HL-60 (cell line): ENCODE measurements around the gene RPL13.

ENCODE experiments used
- DNase-seq, 2 experiments: peaks; one replicate each; pipeline ENCODE4 v3.0.0-alpha.2; 2010 to 2020; ENCODE audit warnings: low read depth in 1 of 2, low spot score in 1 of 2
- H3K27ac ChIP-seq: fragments of 250-450 bp; sonication (Bioruptor Pico); replicated peaks from 2 replicates; pipeline ENCODE4 v1.5.1; 2020; ENCODE audit warnings: mild to moderate bottlenecking, moderate library complexity
- H3K27me3 ChIP-seq: fragments of 250-450 bp; sonication (Bioruptor Pico); 2 replicates; pipeline ENCODE4 v1.5.1; 2021; ENCODE audit warnings: mild to moderate bottlenecking, moderate library complexity; ENCODE audit not compliant: insufficient read depth, poor library complexity, severe bottlenecking
- H3K4me3 ChIP-seq: replicated peaks from 2 replicates; pipeline ENCODE4 v1.5.1; 2011; ENCODE audit warnings: mild to moderate bottlenecking, control low read depth, low read length; ENCODE audit not compliant: insufficient read depth
- CTCF ChIP-seq: IDR thresholded peaks from one replicate; pipeline ENCODE4 v1.5.1; 2011; ENCODE audit warnings: low read length, control low read depth, inconsistent platforms; ENCODE audit not compliant: insufficient read depth
- GABPA ChIP-seq: IDR thresholded peaks from 2 replicates; pipeline ENCODE4 v1.6.1; 2012; ENCODE audit warnings: low read depth
- POLR2AphosphoS5 ChIP-seq: IDR thresholded peaks from 2 replicates; pipeline ENCODE4 v1.6.1; 2012; ENCODE audit warnings: low read depth
- REST ChIP-seq: IDR thresholded peaks from 2 replicates; pipeline ENCODE4 v1.6.1; 2012; ENCODE audit warnings: low read depth; ENCODE audit not compliant: insufficient replicate concordance
- SPI1 ChIP-seq: IDR thresholded peaks from 2 replicates; pipeline ENCODE4 v1.6.1; 2012; ENCODE audit warnings: low read depth, mild to moderate bottlenecking, borderline replicate concordance

The RPL13 gene

DNA sequence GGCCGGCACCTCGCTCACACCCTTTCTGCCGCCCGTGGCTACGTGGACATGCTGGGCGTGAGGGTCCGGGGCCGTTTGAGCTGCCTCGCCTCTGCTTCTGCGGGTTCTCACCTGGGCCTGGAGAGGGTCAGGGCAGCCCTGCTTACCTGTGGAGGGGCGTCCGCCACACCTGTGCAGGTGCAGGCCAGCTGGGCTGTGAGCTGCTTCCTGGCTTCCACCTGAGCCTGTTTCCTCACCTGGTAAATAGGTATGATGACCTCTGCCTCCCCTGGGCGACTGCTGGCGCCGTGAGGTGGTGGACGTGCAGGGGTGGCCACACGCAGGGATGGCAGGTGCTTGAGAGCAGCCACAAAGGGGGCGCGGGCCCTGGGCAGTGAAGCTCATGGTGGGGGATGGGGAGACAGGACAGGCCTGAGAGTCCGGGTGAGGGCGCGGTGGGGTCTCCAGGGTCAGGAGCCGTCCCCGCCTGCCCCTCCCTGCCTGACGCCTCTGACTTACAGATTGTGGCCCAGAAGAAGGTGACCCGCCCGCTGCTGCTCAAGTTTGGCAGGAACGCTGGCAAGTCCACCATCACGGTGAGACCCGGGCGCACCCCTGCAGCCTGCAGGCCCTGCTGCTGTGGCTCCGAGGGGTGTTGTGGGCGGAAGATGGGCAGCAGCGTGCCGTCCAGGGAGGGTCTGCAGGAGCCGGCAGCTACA lies 22.9 kb downstream of the RPL13 start:
- H3K4me3 ChIP-seq = no peak overlapping the region
- H3K27me3 ChIP-seq = no peaks in the 10 kb centered on the region
- H3K27ac ChIP-seq = no peak overlapping the region
- DNase-seq = no peak
- TF ChIP-seq POLR2AphosphoS5 (no peak), SPI1 (no peak), REST (no peak), GABPA (no peak), CTCF (no peak)

DNA sequence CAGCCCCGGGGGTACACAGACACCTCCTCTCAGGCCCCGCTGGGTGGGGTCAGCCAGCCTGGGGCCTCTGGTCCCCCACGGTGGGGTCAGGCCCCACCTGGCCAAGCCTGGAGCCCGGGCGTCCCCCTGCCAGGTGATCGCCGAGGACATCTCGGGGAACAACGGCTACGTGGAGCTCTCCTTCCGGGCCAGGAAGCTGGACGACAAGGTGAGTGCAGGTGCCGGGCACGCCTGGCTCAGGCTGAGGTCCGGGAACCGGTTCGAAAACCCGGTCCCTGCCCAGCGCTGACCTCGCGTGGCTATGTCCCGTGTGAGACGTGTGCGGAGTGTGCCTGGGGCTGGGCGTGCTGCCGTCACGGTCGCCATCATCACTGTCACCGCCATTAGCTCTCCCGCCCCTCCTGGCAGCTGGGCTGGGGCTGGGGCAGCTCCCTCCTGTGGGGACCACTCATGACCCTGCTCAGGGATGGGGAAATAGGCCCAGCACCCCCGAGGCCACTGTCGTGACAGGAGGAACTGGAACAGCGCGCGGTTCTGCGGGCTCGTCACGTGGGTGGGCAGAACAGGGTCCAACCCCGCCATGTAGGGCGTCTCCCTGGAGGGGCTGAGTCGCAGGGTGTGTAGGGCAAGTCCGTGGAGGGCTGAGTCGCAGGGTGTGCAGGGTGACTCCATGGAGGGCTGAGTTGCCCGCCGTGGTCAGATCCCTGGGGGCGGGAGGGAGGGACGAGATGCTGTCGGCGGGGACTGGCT lies 23.6 kb downstream of the RPL13 start:
- DNase-seq = no peak
- TF ChIP-seq CTCF (no peak), REST (no peak), SPI1 (no peak), GABPA (no peak)
- no peak overlapping the region for H3K4me3 ChIP-seq
- no peaks in the 10 kb centered on the region for H3K27me3 ChIP-seq
- H3K27ac ChIP-seq = no peak overlapping the region

DNA sequence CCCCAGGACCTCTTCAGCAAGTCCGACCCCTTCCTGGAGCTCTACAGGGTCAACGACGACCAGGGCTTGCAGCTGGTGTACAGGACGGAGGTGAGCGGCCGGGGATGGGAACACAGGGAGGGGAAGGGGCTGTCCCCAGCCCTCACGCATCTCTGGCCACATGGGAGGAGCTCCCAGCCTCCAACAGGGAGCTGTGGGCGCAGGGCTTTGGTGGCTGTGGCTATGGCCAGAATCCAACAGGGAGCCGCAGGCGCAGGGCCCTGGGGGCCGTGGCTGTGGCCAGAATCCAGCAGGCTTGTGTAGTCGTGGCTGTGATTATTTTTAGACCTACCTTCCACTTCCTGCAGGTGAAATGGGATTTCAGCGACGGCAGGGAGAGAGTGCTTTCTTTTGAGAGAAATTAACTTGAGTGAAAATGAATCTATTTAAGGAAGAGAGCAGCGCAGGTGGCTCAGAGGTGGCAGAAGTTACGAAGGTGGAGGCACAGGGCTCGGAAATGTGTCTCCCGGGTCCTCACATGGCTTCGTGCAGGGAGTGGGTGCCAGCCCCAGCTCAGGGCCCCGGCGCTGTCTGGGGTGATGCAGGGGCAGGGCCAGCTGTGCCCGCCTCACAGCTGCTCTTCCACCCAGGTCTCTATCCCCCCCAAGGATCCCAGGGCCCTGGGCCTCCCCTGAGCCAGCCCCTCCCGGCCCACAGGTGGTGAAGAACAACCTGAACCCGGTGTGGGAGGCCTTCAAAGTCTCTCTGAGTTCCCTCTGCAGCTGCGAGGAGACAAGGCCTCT lies 24.5 kb downstream of the RPL13 start:
- Histone ChIP-seq H3K27ac (no peak overlapping the region), H3K4me3 (no peak overlapping the region), H3K27me3 (no peaks in the 10 kb centered on the region)
- no peak for DNase-seq
- TF ChIP-seq SPI1 (no peak), POLR2AphosphoS5 (no peak), CTCF (no peak), GABPA (no peak), REST (no peak)
